ENCODE data around the gene BICC1. TPM values are rescaled to one million over a fixed set of nuclear protein-coding genes. Genes with fewer than 3 reads are reported as not detected.

Gene BICC1
- total and polyA plus RNA-seq, 2 donors (not counting 3 experiments of a cell fraction or from before 2014, with no cell fraction given) = 0.06 to 0.29 TPM

GRCh38 chr10:58842860-58843376, 330.2 kb downstream of the BICC1 start:
- H3K9me1 ChIP-seq (replicated peaks; ENCODE audit: control insufficient read depth, extremely low read depth, insufficient read depth, low read length) = no peaks in the 10 kb centered on the region
- H3K4me1 ChIP-seq (ENCODE audit: control insufficient read depth, extremely low read depth, insufficient read depth, low read length) = no peaks in the 10 kb centered on the region
- no TSS peak for BruUV-seq (replicated peaks)
- no peaks in the 10 kb centered on the region for H4K20me1 ChIP-seq (replicated peaks; ENCODE audit: control insufficient read depth, extremely low read depth, insufficient read depth, low read length)
- no peaks in the 10 kb centered on the region for H3K9me3 ChIP-seq (replicated peaks; ENCODE audit: control insufficient read depth, insufficient read depth, low read length)
- CTCF ChIA-PET = no interaction called here
- H3K4me2 ChIP-seq (ENCODE audit: insufficient read depth, low read length) = no peak overlapping the region
- POLR2A ChIA-PET = no interaction called here
- no peak overlapping the region for H3K27ac ChIP-seq (ENCODE audit: insufficient read depth, low read depth, low read length)
- DNase-seq (ENCODE audit: low read depth, low spot score) (no peak), FAIRE-seq (no peak)
- H3K27me3 ChIP-seq (ENCODE audit: control insufficient read depth in 2 of 2, insufficient read depth in 2 of 2, low read length in 2 of 2) = no peaks in the 10 kb centered on the region
- no peaks in the 10 kb centered on the region for H3K79me2 ChIP-seq (ENCODE audit: control insufficient read depth, insufficient read depth, low read length)
- no peak overlapping the region for H3K9ac ChIP-seq (replicated peaks; ENCODE audit: extremely low read depth, insufficient read depth, low read length)
- no peak overlapping the region for H3K4me3 ChIP-seq (replicated peaks in 1 of 3; ENCODE audit: insufficient read depth in 1 of 3, low read depth in 1 of 3, low read length in 3 of 3)
- dilution Hi-C loops (cut with MboI; ENCODE audit: extremely low pct_ligation_motif_present, low sequenced_read_pairs) (no loop called here), intact Hi-C loops (cut with micrococcal nuclease) (no loop called here)
- H3K36me3 ChIP-seq (ENCODE audit: control insufficient read depth in 2 of 2, extremely low read depth in 1 of 2, insufficient read depth in 2 of 2, low read length in 2 of 2) = no peaks in the 10 kb centered on the region
- no peak for TF ChIP-seq POLR2AphosphoS5 (IDR thresholded peaks at IDR 0.05; ENCODE audit: insufficient read depth, low read depth, low read length)
- no peak for TF ChIP-seq MYC (IDR thresholded peaks at IDR 0.05; ENCODE audit: low read depth, low read length)
- TF ChIP-seq FOS (IDR thresholded peaks at IDR 0.05; ENCODE audit: borderline replicate concordance, insufficient read depth, low read length) = no peak
- no peak for TF ChIP-seq GATA2 (IDR thresholded peaks at IDR 0.05; ENCODE audit: insufficient read depth, insufficient read length, low read depth, low read length)
- TF ChIP-seq POLR2A (IDR thresholded peaks at IDR 0.05; ENCODE audit: low read depth, low read length) = no peak
- TF ChIP-seq MAX (IDR thresholded peaks at IDR 0.05; ENCODE audit: insufficient read depth, insufficient read length) = no peak
- TF ChIP-seq EZH2 (IDR thresholded peaks at IDR 0.05; ENCODE audit: borderline replicate concordance, low read depth, low read length, severe bottlenecking) = no peak
- no peak for TF ChIP-seq CTCF (IDR thresholded peaks at IDR 0.05; ENCODE audit: extremely low read depth in 1 of 2, insufficient read depth in 1 of 2, low read depth in 1 of 2, low read length in 2 of 2)
- TF ChIP-seq JUN (IDR thresholded peaks at IDR 0.05; ENCODE audit: borderline replicate concordance, insufficient read depth, insufficient read length, low read depth) = no peak
- no peak overlapping the region for H2AFZ ChIP-seq (ENCODE audit: low read depth, low read length)
